Activated CD4-positive, alpha-beta T cell treated with anti-CD3 and anti-CD28 coated beads for 36 hours (primary cell): ENCODE measurements around the gene KHDRBS2. TPM values are rescaled to one million over a fixed set of nuclear protein-coding genes. Genes with fewer than 3 reads are reported as not detected.

Experiments
- ATAC-seq: fragments of 200-7000 bp; cut with Tn5 transposase; one replicate; pipeline ENCODE4 v1.10.0; 2021; ENCODE audit warnings: mild to moderate bottlenecking, moderate library complexity
- CTCF ChIA-PET: fragments of 350-600 bp; sonication (Branson Sonifier 250); formaldehyde crosslinking; loops from one replicate; lab custom pipeline; 2021; ENCODE audit warnings: antibody characterized with exemption; lab: Charles Lee
- POLR2A ChIA-PET: fragments of 350-600 bp; sonication (Branson Sonifier 250); formaldehyde crosslinking; loops from one replicate; lab custom pipeline; 2021; ENCODE audit warnings: antibody characterized with exemption, inconsistent platforms; lab: Charles Lee
- DNase-seq: peaks from one replicate; pipeline ENCODE4 v3.0.0-alpha.2; 2020
- H3K27ac Mint-ChIP-seq: one replicate; pipeline ENCODE4 v1.8.0; 2021; ENCODE audit warnings: mixed read lengths
- H3K27me3 Mint-ChIP-seq: one replicate; pipeline ENCODE4 v1.8.0; 2021; ENCODE audit warnings: mixed read lengths
- H3K36me3 Mint-ChIP-seq: one replicate; pipeline ENCODE4 v1.8.0; 2021; ENCODE audit warnings: low read depth, mixed read lengths
- H3K4me1 Mint-ChIP-seq: one replicate; pipeline ENCODE4 v1.8.0; 2021; ENCODE audit warnings: mixed read lengths
- H3K4me3 Mint-ChIP-seq: one replicate; pipeline ENCODE4 v1.8.0; 2021; ENCODE audit warnings: mild to moderate bottlenecking, moderate library complexity, mixed read lengths
- H3K9me3 Mint-ChIP-seq: one replicate; pipeline ENCODE4 v1.8.0; 2021; ENCODE audit warnings: low read depth, mixed read lengths
- intact Hi-C, 2 experiments: fragments of 100-400 bp; cut with DNase I in 1 of 2; cut with micrococcal nuclease in 1 of 2; formaldehyde crosslinking; loops; one replicate each; pipeline versions ENCODE4 v1.14.2 to v1.15.1; 2022 to 2024; cut with DNase I, micrococcal nuclease
- total RNA-seq, 2 experiments: library from RNA; stranded (reverse); gene quantifications; one replicate each; pipeline ENCODE4 v1.2.3, GENCODE V29; 2021

Gene KHDRBS2
- total RNA-seq, 2 experiments from 2014 or later = not detected

GRCh38 chr6:61980622-61981021 lies 305.4 kb downstream of the KHDRBS2 start:
- Mint-ChIP-seq H3K27ac (no peak overlapping the region), H3K9me3 (peaks cover 5% of the 10 kb centered on the region), H3K4me3 (no peak overlapping the region), H3K36me3 (no peaks in the 10 kb centered on the region), H3K27me3 (no peaks in the 10 kb centered on the region), H3K4me1 (no peaks in the 10 kb centered on the region)
- ChIA-PET POLR2A (no interaction called here), CTCF (no interaction called here)
- ATAC-seq (no peak), DNase-seq (no peak)
- intact Hi-C loops = no loop called here

GRCh38 chr6:61977947-61978346 lies 308.1 kb downstream of the KHDRBS2 start:
- H3K27ac Mint-ChIP-seq = no peak overlapping the region
- H3K4me1 Mint-ChIP-seq = no peaks in the 10 kb centered on the region
- intact Hi-C loops = no loop called here
- H3K4me3 Mint-ChIP-seq = no peak overlapping the region
- DNase-seq (no peak), ATAC-seq (no peak)
- peaks cover 2% of the 10 kb centered on the region for H3K9me3 Mint-ChIP-seq
- H3K27me3 Mint-ChIP-seq = no peaks in the 10 kb centered on the region
- no peaks in the 10 kb centered on the region for H3K36me3 Mint-ChIP-seq
- CTCF ChIA-PET = interaction anchor here (0.6 kb wide), 1 partner anchor 146 kb away, joined by 4 read pairs; no protein-coding TSS in a partner anchor
- POLR2A ChIA-PET = no interaction called here

- intact Hi-C loops = no loop called here
- CTCF ChIA-PET = no interaction called here
- POLR2A ChIA-PET = no interaction called here
- no peaks in the 10 kb centered on the region for H3K27me3 Mint-ChIP-seq
- no peaks in the 10 kb centered on the region for H3K36me3 Mint-ChIP-seq
- no peak overlapping the region for H3K27ac Mint-ChIP-seq
- ATAC-seq = no peak
- no peak for DNase-seq
- H3K4me1 Mint-ChIP-seq = no peaks in the 10 kb centered on the region
- peaks cover 2% of the 10 kb centered on the region for H3K9me3 Mint-ChIP-seq
- H3K4me3 Mint-ChIP-seq = no peak overlapping the region
These were observed 308.9 kb downstream of the KHDRBS2 start for GRCh38 chr6:61977099-61977498.

GRCh38 chr6:61959196-61959595 lies 326.8 kb downstream of the KHDRBS2 start:
- DNase-seq (no peak), ATAC-seq (no peak)
- Mint-ChIP-seq H3K27me3 (no peaks in the 10 kb centered on the region), H3K36me3 (no peaks in the 10 kb centered on the region), H3K4me1 (no peaks in the 10 kb centered on the region), H3K9me3 (peaks cover 16% of the 10 kb centered on the region), H3K4me3 (no peak overlapping the region), H3K27ac (no peak overlapping the region)
- ChIA-PET POLR2A (no interaction called here), CTCF (no interaction called here)
- intact Hi-C loops = no loop called here

GRCh38 chr6:61953851-61954250 lies 332.2 kb downstream of the KHDRBS2 start:
- DNase-seq = no peak
- no peaks in the 10 kb centered on the region for H3K4me1 Mint-ChIP-seq
- POLR2A ChIA-PET = no interaction called here
- intact Hi-C loops = no loop called here
- CTCF ChIA-PET = interaction anchor here (1.1 kb wide), 1 partner anchor 19 kb away, joined by 3 read pairs; no protein-coding TSS in a partner anchor
- peaks cover 16% of the 10 kb centered on the region for H3K9me3 Mint-ChIP-seq
- no peak for ATAC-seq
- H3K36me3 Mint-ChIP-seq = no peaks in the 10 kb centered on the region
- no peak overlapping the region for H3K4me3 Mint-ChIP-seq
- H3K27ac Mint-ChIP-seq = no peak overlapping the region
- H3K27me3 Mint-ChIP-seq = no peaks in the 10 kb centered on the region

GRCh38 chr6:61951586-61951985 lies 334.4 kb downstream of the KHDRBS2 start:
- Mint-ChIP-seq H3K36me3 (no peaks in the 10 kb centered on the region), H3K27me3 (no peaks in the 10 kb centered on the region), H3K9me3 (peaks cover 7% of the 10 kb centered on the region), H3K4me3 (no peak overlapping the region), H3K27ac (no peak overlapping the region), H3K4me1 (no peaks in the 10 kb centered on the region)
- ChIA-PET CTCF (no interaction called here), POLR2A (no interaction called here)
- intact Hi-C loops = no loop called here
- no peak for DNase-seq
- no peak for ATAC-seq

- Mint-ChIP-seq H3K4me3 (no peak overlapping the region), H3K4me1 (no peaks in the 10 kb centered on the region), H3K27ac (no peak overlapping the region), H3K36me3 (no peaks in the 10 kb centered on the region), H3K27me3 (no peaks in the 10 kb centered on the region), H3K9me3 (peaks cover 6% of the 10 kb centered on the region)
- intact Hi-C loops = no loop called here
- ChIA-PET POLR2A (no interaction called here), CTCF (no interaction called here)
- DNase-seq = no peak
- ATAC-seq = no peak
These were observed 335.2 kb downstream of the KHDRBS2 start for GRCh38 chr6:61950811-61951210.

- DNase-seq (no peak), ATAC-seq (no peak)
- no peaks in the 10 kb centered on the region for H3K27me3 Mint-ChIP-seq
- H3K4me1 Mint-ChIP-seq = no peaks in the 10 kb centered on the region
- ChIA-PET POLR2A (no interaction called here), CTCF (no interaction called here)
- intact Hi-C loops = no loop called here
- H3K9me3 Mint-ChIP-seq = peaks cover 6% of the 10 kb centered on the region
- no peak overlapping the region for H3K27ac Mint-ChIP-seq
- H3K4me3 Mint-ChIP-seq = no peak overlapping the region
- no peaks in the 10 kb centered on the region for H3K36me3 Mint-ChIP-seq
These were observed 336.1 kb downstream of the KHDRBS2 start for GRCh38 chr6:61949971-61950370.

- ChIA-PET CTCF (interaction anchor here (0.6 kb wide), 1 partner anchor 98 kb away, joined by 3 read pairs; no protein-coding TSS in a partner anchor), POLR2A (no interaction called here)
- Mint-ChIP-seq H3K36me3 (no peaks in the 10 kb centered on the region), H3K4me1 (no peaks in the 10 kb centered on the region), H3K4me3 (no peak overlapping the region), H3K27ac (no peak overlapping the region), H3K9me3 (peaks cover 8% of the 10 kb centered on the region), H3K27me3 (no peaks in the 10 kb centered on the region)
- ATAC-seq = no peak
- DNase-seq = no peak
- intact Hi-C loops = no loop called here
These were observed 336.9 kb downstream of the KHDRBS2 start for GRCh38 chr6:61949161-61949560.

- POLR2A ChIA-PET = no interaction called here
- CTCF ChIA-PET = no interaction called here
- H3K36me3 Mint-ChIP-seq = no peaks in the 10 kb centered on the region
- no peaks in the 10 kb centered on the region for H3K4me1 Mint-ChIP-seq
- H3K27ac Mint-ChIP-seq = no peak overlapping the region
- peaks cover 6% of the 10 kb centered on the region for H3K9me3 Mint-ChIP-seq
- H3K27me3 Mint-ChIP-seq = no peaks in the 10 kb centered on the region
- intact Hi-C loops = no loop called here
- H3K4me3 Mint-ChIP-seq = no peak overlapping the region
- DNase-seq (no peak), ATAC-seq (no peak)
These were observed 338.6 kb downstream of the KHDRBS2 start for GRCh38 chr6:61947311-61947947.

GRCh38 chr6:61940919-61941318 lies 345.1 kb downstream of the KHDRBS2 start:
- no peaks in the 10 kb centered on the region for H3K4me1 Mint-ChIP-seq
- no peaks in the 10 kb centered on the region for H3K27me3 Mint-ChIP-seq
- H3K9me3 Mint-ChIP-seq = peaks cover 13% of the 10 kb centered on the region

GRCh38 chr6:61935242-61935846 lies 350.7 kb downstream of the KHDRBS2 start:
- no peak overlapping the region for H3K27ac Mint-ChIP-seq
- no peak overlapping the region for H3K4me3 Mint-ChIP-seq
- H3K27me3 Mint-ChIP-seq = no peaks in the 10 kb centered on the region
- intact Hi-C loops = no loop called here
- H3K4me1 Mint-ChIP-seq = no peaks in the 10 kb centered on the region
- CTCF ChIA-PET = interaction anchor here (1.1 kb wide), 1 partner anchor 18 kb away, joined by 3 read pairs; no protein-coding TSS in a partner anchor
- H3K9me3 Mint-ChIP-seq = peaks cover 7% of the 10 kb centered on the region
- no peak for ATAC-seq
- no peaks in the 10 kb centered on the region for H3K36me3 Mint-ChIP-seq
- POLR2A ChIA-PET = no interaction called here
- no peak for DNase-seq

More at GRCh38 chr6:61940919-61941318, 345.1 kb downstream of the KHDRBS2 start:
- intact Hi-C loops = no loop called here
- no peaks in the 10 kb centered on the region for H3K36me3 Mint-ChIP-seq
- ATAC-seq (no peak), DNase-seq (no peak)
- no peak overlapping the region for H3K4me3 Mint-ChIP-seq
- H3K27ac Mint-ChIP-seq = no peak overlapping the region
- ChIA-PET CTCF (no interaction called here), POLR2A (no interaction called here)
